ENCODE results near the gene CHRND. TPM values are rescaled to one million over a fixed set of nuclear protein-coding genes. Genes with fewer than 3 reads are reported as not detected.

CHRND gene
- total and polyA plus RNA-seq, 2 of the 4 experiments (the other 2 are of a cell fraction), result not detected

- ATAC-seq (ENCODE audit: low read depth), result no peak
- Histone ChIP-seq H2BK120ac (ENCODE audit: low read depth, low read length) (no peak overlapping the region), H2AFZ (replicated peaks; ENCODE audit: low read length, poor library complexity) (no peak overlapping the region), H2AK5ac (ENCODE audit: low read depth, low read length) (no peak overlapping the region), H4K8ac (ENCODE audit: low read depth in 2 of 2, low read length in 2 of 2) (no peak overlapping the region), H2BK20ac (ENCODE audit: low read depth, low read length) (no peak overlapping the region), H3K56ac (ENCODE audit: extremely low read depth, insufficient read depth, low read length) (no peak overlapping the region), H4K20me1 (ENCODE audit: insufficient read depth, low read length) (no peaks in the 10 kb centered on the region; the same call in 1 of the 2 replicates), H3K36me3 (ENCODE audit: control insufficient read depth, insufficient read depth, low read length) (no peaks in the 10 kb centered on the region), H3K23ac (ENCODE audit: low read depth, low read length) (no peak overlapping the region), H3K4me2 (ENCODE audit: low read depth, low read length) (no peak overlapping the region), H3K27ac (ENCODE audit: insufficient read depth, low read length) (no peak overlapping the region), H3K9ac (ENCODE audit: low read depth, low read length) (no peak overlapping the region), H3K14ac (replicated peaks; ENCODE audit: low read depth, low read length) (no peak overlapping the region), H3K18ac (ENCODE audit: low read depth, low read length) (no peak overlapping the region), H2BK15ac (ENCODE audit: low read depth, low read length) (no peak overlapping the region), H3K4me1 (ENCODE audit: control insufficient read depth, insufficient read depth, low read length) (no peaks in the 10 kb centered on the region; the same call in 1 of the 2 replicates), H3K27me3 (ENCODE audit: control insufficient read depth, insufficient read depth, low read length) (peaks cover 67% of the 10 kb centered on the region), H3K9me1 (ENCODE audit: insufficient read depth, low read length) (no peaks in the 10 kb centered on the region), H3K4ac (ENCODE audit: low read depth, low read length) (no peak overlapping the region), H3K79me1 (ENCODE audit: low read depth in 1 of 2, low read length in 2 of 2) (no peaks in the 10 kb centered on the region), H3K9me3 (ENCODE audit: control insufficient read depth, insufficient read depth, low read length) (no peaks in the 10 kb centered on the region), H2BK5ac (ENCODE audit: low read depth, low read length, poor library complexity, severe bottlenecking) (no peak overlapping the region), H4K5ac (ENCODE audit: low read depth, low read length) (no peak overlapping the region), H4K91ac (ENCODE audit: insufficient read depth, low read depth, low read length) (no peak overlapping the region), H3K4me3 (ENCODE audit: insufficient read depth, low read depth, low read length) (no peak overlapping the region), H2AK9ac (replicated peaks; ENCODE audit: low read depth, low read length, poor library complexity) (no peak overlapping the region)
- 19% methylated on average over 7 of the region's 16 CpGs; no CpG with 5 or more reads in 1 of the 2 experiments for WGBS, 2 experiments (ENCODE audit: extremely low coverage in 2 of 2, insufficient read length in 1 of 2)
- ChIA-PET POLR2A (ENCODE audit: unreplicated experiment) (no interaction called here), CTCF (no interaction called here)
- intact Hi-C loops (cut with micrococcal nuclease), result no loop called here
- in situ Hi-C loops (cut with MboI; ENCODE audit: low sequenced_read_pairs), result no loop called here
- no peak for DNase-seq
- BruUV-seq (replicated peaks), result no TSS peak
- dilution Hi-C loops (cut with HindIII; ENCODE audit: low sequenced_read_pairs, unreplicated experiment), result no loop called here
- TF ChIP-seq MAFK (IDR thresholded peaks at IDR 0.05; ENCODE audit: low read depth, low read length) (no peak), BHLHE40 (IDR thresholded peaks at IDR 0.05; ENCODE audit: low read depth, low read length) (no peak), NFE2L2 (IDR thresholded peaks at IDR 0.05; ENCODE audit: low read depth, low read length) (no peak), MXI1 (IDR thresholded peaks at IDR 0.05; ENCODE audit: borderline replicate concordance, low read depth, low read length) (no peak), ELK1 (IDR thresholded peaks at IDR 0.05; ENCODE audit: borderline replicate concordance, low read depth, low read length) (no peak), FOS (IDR thresholded peaks at IDR 0.05; ENCODE audit: low read depth, low read length) (no peak), RAD21 (IDR thresholded peaks at IDR 0.05; ENCODE audit: low read length) (no peak), SMC3 (IDR thresholded peaks at IDR 0.05; ENCODE audit: low read depth, low read length) (no peak), RFX5 (IDR thresholded peaks at IDR 0.05; ENCODE audit: low read depth, low read length) (no peak), MAZ (IDR thresholded peaks at IDR 0.05; ENCODE audit: borderline replicate concordance, low read depth, low read length) (no peak), CTCF (conservative IDR thresholded peaks at IDR 0.05; ENCODE audit: low read depth, low read length) (no peak), CHD1 (IDR thresholded peaks at IDR 0.05; ENCODE audit: low read depth, low read length) (no peak), RCOR1 (IDR thresholded peaks at IDR 0.05; ENCODE audit: insufficient replicate concordance, low read length) (no peak), CEBPB (IDR thresholded peaks at IDR 0.05; ENCODE audit: low read depth, low read length) (no peak), USF2 (IDR thresholded peaks at IDR 0.05; ENCODE audit: low read depth, low read length) (no peak)
These were observed 37.8 kb upstream of the CHRND start for GRCh38 chr2:232488097-232488711.
